HG03565 (cell line): Measurements from ENCODE around the gene GASK1A.

Source experiments
- ATAC-seq: cut with Tn5 transposase; IDR thresholded peaks from one replicate; pipeline ENCODE4 v1.9.1; 2021; ENCODE audit warnings: mild to moderate bottlenecking, moderate library complexity; ENCODE audit not compliant: unreplicated experiment

The GASK1A gene

DNA sequence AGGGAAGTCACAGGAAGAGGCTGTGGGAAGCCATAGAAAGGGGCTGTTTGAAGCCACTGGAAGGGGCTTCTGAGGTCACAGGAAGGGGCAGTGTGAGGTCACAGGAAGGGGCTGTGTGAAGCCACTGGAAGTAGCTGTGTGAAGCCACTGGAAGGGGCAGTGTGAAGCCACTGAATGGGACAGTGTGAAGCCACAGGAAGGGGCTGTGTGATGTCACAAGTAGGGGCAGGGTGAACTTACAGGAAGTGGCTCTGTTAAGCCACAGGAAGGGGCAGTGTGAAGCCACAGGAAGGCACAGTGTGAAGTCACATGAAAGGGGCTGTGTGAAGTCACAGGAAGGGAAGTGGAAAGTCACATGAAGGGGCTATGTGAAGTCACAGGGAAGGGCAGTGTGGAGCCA is 33.1 kb downstream of the GASK1A start:
- ATAC-seq = no peak

DNA sequence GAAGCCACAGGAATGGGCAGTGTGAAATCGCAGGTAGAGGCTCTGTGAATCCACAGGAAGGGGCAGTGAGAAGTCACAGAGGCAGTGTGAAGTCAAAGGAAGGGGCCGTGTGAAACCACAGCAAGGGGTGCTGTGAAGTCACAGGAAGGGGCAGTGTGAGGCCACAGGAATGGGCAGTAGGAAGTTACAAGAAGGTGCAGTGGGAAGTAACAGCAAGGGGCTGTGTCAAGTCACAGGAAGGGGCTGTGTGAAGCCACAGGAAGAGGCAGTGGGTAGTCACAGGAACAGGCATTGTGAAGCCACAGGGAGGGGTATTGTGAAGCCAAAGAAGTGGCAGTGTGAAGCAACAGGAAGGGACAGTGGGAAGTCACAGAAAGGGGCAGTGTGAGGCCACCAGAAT is 34.1 kb downstream of the GASK1A start:
- no peak for ATAC-seq

- ATAC-seq = no peak
Measured at GRCh38 chr3:43013743-43014155, 34.6 kb downstream of the GASK1A start.

GRCh38 chr3:43014241-43014640 is 35.1 kb downstream of the GASK1A start:
- no peak for ATAC-seq

DNA sequence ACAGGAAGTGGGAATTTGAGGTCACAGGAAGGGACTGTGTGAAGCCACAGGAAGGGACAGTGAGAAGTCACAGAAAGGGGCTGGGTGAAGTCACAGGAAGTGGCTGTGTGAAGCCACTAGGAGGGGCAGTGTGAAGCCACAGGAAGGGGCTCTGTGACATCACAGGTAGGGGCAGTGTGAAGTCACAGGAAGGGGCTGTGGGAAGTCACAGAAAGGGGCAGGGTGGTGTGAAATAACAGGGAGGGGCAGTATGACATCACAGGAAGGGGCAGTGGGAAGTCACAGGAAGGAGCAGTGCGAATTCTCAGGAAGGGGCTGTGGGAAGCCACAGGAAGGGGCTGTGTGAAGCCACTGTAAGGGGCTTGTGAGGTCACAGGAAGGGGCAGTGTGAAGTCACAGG is 35.8 kb downstream of the GASK1A start:
- no peak for ATAC-seq

DNA sequence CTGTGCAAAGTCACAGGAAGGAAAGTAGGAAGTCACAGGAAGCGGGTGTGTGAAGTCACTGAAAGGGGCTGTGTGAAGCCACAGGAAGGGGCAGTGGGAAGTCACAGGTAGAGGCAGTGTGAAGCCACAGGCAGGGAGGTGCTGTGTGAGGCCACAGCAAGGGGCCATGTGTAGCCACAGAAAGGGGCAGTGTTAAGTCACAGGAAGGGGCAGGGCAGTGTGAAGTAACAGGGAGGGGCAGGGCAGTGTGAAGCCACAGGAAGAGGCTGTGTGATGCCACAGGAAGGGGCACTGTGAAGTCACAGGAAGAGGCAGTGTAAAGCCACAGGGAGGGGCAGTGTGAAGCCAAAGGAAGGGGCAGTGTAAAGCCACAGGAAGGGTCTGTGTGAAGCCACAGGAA is 36.5 kb downstream of the GASK1A start:
- ATAC-seq = no peak

- no peak for ATAC-seq
Measured at GRCh38 chr3:43015991-43016865, 37.1 kb downstream of the GASK1A start.

GRCh38 chr3:43017004-43017403 is 37.9 kb downstream of the GASK1A start:
- ATAC-seq = no peak

DNA sequence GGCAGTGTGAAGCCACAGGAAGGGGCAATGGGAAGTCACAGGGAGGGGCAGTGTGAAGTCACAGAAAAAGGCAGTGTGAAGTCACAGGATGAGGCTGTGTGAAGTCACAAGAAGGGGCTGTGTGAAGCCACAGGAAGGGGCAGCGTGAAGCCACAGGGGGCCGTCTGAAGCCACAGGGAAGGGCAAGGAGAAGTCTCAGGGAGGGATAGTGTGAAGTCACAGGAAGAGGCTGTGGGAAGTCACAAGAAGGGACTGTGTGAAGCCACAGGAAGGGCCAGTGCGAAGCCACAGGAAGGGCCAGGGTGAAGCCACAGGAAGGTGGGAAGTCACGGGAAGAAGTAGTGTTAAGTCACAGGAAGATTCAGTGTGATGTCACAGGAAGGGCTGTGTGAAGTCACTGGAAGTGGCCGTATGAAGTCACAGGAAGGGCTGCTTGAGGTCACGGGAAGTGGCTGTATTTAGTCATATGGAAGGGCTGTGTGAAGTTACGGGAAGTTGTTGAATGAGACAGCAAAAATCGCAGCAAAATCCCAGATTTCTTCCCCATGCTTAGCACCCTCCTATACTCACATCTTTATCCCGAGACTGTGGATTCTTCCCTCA is 38.6 kb downstream of the GASK1A start:
- ATAC-seq = no peak

GRCh38 chr3:43018246-43018645 is 39.1 kb downstream of the GASK1A start:
- ATAC-seq = no peak

DNA sequence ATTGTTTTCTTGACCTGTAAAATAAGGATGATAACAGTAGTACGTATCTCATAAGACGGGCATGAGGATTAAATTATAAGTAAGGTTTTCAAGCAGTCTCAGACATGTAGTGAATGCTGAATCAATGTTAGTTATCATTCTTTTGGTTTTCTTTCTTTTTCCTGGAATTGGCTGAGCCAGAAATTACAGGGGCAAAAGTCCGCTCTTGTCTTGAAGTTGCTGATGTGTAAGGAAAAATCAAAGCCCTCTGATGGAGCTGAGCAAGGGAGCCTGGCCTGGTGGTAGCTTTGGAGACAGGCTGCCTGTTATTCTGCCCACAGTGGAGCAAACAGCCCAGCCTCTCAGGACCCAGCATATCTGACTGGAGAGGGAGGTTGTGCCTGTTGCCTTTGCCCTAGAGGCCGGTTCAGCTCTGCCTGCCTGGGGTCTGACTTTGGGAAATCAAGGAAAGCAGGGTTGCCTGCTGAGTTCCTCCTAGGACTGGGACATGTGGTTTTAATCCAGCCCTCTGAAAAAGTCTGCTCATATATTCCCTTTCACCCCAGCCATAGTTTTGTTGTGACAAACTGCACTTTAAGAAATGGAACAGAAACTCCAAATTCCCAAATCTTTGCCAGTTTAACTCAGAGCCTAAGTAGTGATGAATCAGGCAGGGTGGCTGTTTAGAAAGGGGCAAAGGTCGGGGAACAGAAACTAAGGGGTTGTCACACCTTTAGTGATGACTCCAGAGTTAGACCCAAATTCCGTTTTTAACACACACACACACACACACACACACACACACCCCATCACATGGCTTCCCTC is 40.1 kb downstream of the GASK1A start:
- ATAC-seq = no peak

DNA sequence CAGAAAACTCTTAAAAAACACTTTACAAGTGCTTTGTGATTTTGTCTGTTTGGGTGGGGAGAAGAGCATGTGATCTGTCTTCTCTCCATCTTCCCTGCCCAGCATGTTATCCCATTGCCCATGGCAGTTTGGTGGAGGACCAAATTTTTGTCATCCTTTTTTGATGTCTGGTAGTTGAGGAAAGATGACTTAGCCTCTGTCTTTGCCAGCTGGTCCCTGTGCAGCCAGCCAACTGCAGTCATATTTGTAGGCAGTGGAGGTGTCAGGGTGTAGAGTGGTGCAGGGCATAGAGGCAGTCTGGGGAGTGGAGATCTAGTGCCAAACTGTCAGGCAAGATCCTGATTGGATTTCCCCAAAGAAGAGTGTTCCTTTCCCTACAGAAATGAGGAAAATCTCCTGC is 40.7 kb downstream of the GASK1A start:
- no peak for ATAC-seq

- no peak for ATAC-seq
Measured at GRCh38 chr3:43021186-43021585, 42.1 kb downstream of the GASK1A start.

DNA sequence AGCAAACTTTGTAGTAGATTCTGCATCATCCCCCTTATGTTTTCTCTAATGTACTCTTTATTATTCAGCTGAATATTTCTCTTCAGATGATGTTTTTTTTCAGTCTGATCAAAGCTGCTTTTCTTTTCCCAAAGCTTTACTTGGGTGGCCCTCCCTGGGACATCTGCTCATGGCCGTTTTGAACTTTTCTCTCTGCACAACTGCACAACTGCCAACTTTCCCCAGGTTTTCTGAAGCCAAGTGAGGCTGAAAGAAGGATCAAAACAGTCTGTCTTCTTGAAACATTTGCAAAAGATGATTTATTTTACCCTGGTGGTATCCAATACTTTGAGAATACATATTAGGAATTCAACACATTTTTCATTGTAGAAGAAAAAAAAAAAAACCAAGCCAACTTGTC is 43.0 kb downstream of the GASK1A start:
- ATAC-seq = no peak

DNA sequence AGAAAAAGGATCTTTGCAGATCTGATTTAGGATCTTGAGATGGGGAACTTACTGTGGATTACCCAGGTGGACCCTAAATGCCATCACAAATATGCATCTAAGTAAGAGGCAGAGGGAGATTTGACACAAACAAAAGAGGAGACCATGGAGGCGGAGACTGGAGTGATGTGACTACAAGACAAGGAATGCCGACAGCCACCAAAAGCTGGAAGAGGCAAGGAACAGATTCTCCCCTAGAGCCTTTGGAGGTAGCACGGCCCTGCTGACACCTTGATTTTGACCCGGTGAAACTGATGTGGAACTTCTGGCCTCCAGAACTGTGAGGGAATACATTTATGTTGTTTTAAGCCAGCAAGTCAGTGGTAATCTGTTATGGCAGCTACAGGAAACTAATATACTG is 44.0 kb downstream of the GASK1A start:
- ATAC-seq = no peak

DNA sequence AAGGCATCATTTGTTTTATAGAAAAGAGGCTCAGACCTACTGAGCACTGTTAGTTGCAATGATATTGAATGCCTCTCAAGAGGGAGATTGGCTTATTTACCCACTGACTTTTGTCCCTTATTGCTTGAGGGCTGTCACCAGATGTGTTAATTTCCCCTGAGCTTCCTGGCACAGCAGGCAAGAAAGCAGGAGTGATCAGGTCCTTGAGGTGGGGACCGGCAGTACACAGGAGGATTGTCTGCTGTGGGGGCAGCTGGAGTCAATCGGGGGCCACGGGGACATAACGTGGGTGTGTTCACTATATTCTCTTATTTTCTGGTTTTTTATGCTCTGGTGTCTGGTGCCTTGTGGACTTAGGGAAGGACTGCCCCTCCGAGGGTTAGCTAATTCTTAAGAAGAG is 44.6 kb downstream of the GASK1A start:
- no peak for ATAC-seq

DNA sequence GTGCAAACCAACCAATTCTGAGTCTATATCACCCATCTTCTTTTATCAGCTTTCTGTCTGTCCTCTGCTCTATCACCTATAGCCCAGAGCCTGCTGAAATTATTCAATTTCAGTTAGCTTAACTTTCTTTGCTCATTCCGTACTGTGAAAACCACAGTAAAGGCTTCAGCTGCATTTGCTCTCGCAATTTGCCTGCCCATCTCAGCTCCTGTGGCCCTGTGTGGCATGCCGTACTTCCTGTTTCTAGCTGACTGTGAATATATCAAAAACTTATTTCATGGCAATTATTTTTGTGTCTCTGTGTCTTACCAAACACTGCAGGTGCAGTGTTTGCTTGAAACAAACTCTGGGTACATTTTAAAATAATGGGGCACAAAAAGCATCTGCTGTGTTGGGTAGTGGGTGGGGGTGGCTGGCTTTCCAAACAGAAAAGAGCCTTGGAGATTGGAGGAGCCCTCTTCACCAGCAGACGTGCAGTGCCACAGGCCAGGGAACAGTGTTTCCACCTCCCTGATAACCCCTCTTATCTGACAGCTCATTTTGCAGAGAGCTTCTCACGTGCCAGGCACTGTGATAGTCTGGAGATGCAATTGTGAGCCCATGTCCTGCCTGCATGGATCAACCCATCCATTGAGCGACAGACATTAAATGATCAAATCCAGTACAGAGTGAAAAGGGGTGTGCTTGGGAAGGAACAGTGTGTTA is 45.2 kb downstream of the GASK1A start:
- no peak for ATAC-seq

- no peak for ATAC-seq
Measured at GRCh38 chr3:43025423-43025822, 46.3 kb downstream of the GASK1A start.

GRCh38 chr3:43028001-43028400 is 48.9 kb downstream of the GASK1A start:
- ATAC-seq = no peak

- no peak for ATAC-seq
Measured at GRCh38 chr3:43028678-43029490, 49.8 kb downstream of the GASK1A start.
